CD4-positive, alpha-beta T cell treated with Interleukin-15 for 1 hour (primary cell): ENCODE measurements around the gene CRISP2.

ENCODE experiments used
- DNase-seq: peaks from one replicate; pipeline ENCODE4 v3.0.0-alpha.2; 2020

Gene CRISP2

GRCh38 chr6:49653942-49654341 lies 59.4 kb downstream of the CRISP2 start:
- no peak for DNase-seq

- no peak for DNase-seq
Measured at GRCh38 chr6:49653438-49653837, 59.9 kb downstream of the CRISP2 start.

GRCh38 chr6:49651239-49651638 lies 62.1 kb downstream of the CRISP2 start:
- no peak for DNase-seq

- no peak for DNase-seq
Measured at GRCh38 chr6:49649988-49650387, 63.4 kb downstream of the CRISP2 start.

GRCh38 chr6:49648036-49648435 lies 65.3 kb downstream of the CRISP2 start:
- DNase-seq = no peak

- no peak for DNase-seq
Measured at GRCh38 chr6:49647476-49647875, 65.9 kb downstream of the CRISP2 start.

GRCh38 chr6:49646942-49647341 lies 66.4 kb downstream of the CRISP2 start:
- DNase-seq = no peak

GRCh38 chr6:49646130-49646824 lies 67.1 kb downstream of the CRISP2 start:
- no peak for DNase-seq

GRCh38 chr6:49645139-49645538 lies 68.2 kb downstream of the CRISP2 start:
- DNase-seq = no peak
